GM18858 (cell line): ENCODE data around the gene SPN.
"Not testable (repeated sequence)": the region's sequence is repeated elsewhere in the genome, so short reads cannot be mapped to it uniquely, and the experiment has no call there.

ENCODE experiments used
- ATAC-seq: cut with Tn5 transposase; IDR thresholded peaks from one replicate; pipeline ENCODE4 v1.9.1; 2021; ENCODE audit not compliant: unreplicated experiment

The SPN gene

DNA sequence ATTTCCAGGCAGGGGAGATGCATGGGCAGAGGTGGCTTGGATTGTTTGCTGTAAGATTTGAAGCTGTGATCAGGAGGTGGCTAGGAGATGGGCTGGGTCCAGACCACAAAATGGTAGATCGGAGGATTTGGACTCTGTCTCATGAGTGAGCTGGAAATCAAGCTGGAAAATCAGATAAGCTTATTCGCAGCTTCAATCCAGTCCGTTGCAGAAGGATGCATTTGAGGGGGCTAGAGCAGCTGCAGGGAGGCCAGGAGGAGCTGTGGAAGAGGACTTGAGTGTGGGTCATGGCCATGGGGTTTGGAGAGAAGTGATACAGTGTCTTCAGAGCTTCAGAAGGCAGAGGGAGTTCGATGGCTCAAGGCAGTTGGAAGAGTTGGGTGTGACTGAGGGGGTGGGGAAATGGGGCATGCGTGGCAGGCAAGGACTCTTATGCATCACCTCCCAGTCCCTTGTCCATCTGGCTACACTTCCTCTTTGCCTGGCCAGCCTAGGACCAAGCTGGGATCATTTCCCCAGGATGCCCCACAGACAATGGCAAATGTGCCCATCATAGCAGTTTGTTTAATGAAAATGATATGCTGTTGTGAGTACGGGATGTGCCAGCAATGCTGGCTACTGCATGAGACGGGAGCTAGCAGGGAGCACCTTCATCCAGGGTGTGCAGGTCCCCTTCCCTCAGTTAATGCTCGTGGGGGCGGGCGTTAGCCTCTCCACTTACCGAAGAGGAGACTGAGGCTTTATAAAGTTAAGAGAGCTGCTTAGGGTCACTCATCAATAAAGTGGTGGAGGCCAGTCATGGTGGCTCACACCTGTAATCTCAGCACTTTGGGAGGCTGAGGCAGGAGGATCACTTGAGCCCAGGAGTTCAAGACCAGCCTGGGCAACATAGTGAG is 36.5 kb downstream of the SPN start:
- ATAC-seq: no peak

DNA sequence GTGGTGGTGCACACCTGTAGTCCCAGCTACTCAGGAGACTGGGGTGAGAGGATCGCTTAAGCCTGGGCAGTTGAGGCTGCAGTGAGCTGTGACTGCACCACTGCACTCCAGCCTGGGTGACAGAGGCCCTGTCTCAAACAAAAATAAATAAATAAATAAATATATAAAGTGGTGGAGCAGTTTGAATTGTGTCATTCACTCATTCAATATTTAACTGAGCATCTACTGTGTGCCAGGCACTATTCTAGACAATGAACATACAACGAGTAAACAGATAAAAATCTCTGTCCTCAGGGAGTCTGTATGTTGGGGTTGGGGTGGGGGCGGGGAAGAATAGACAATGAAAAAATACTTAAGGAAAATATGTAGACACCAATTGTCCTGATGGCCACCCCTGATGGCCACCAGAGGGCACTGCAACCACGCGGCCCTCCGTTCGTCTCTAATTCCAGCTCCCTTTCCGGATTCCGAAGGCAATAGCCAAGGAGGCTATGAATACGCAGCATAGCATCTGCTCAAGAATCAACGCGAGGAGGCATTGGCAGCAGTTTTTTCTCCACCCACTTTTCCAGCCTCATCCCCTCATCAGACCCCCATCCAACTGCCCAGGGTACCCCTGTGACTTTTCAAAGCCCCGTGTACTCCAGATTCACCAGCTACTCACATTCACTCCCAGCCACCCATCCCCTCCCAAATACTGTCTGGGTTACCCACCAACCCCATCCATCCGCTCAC is 37.4 kb downstream of the SPN start:
- ATAC-seq: no peak

DNA sequence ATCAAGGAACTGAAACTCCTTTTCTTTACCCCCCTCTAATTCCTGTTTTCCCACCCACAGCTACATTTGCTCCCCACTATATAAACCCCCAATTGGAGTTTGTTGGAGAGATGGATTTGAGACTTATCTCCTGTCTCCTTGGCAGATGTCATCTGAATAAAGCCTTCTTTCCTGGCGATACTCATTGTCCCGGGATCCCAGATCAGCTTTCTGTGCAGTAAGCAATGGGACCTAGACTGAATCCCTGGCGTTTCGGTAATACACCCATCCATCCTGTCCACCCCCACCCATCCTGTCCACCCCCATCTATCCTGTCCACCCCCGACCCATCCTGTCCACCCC is 38.1 kb downstream of the SPN start:
- ATAC-seq: no peak

DNA sequence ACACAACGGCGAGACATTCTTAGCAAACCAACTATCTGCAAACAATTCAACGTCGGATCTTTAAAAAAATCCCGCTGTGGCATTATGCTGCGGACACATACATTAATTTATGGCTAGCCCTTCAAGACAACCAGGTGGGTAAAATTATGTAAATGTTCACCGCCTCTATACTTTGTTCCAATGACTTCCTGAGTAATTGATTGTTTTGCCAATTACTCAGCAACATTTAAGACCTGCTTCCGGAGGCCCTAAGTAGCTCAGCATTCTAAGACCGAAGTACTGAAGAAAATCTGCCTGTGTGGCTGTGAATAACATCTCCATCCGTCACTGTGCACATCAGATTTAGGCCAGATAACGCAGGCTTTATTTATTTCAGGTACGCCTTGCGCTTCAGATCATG is 39.2 kb downstream of the SPN start:
- no peak for ATAC-seq

DNA sequence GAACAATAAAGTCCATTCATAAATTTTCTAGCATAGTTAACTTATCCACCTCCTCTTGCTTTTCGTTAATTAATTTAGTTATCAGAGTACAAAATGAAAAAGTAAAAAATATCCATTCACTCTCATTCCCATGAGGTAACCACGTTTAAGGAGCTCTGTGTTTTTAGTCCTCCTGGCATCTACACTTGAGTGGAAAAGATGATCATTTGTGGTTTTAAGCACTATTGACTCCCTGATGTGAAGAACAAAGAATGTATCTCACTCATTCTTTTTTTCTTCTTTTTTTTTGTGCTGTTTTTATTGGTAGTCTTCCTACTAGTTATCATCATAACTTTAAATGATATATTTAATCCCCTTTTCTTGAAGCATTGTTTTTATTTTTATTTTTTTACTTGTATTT is 42.0 kb downstream of the SPN start:
- no peak for ATAC-seq

DNA sequence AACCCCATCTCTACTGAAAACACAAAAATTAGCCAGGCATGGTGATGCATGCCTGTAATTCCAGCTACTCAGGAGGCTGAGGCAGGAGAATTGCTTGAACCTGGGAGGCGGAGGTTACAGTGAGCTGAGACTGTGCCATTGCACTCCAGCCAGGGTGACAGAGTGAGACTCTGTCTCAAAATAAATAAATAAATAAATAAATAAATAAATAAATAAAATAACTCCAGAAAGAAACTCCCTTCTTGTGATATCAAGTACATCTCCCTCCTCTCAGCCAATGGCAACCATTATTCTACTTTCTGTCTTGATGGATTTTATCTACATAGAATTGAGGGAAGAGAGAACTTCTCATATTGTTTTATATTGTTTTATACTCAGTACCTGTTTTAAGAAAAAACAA is 44.1 kb downstream of the SPN start:
- ATAC-seq: not testable (repeated sequence)

DNA sequence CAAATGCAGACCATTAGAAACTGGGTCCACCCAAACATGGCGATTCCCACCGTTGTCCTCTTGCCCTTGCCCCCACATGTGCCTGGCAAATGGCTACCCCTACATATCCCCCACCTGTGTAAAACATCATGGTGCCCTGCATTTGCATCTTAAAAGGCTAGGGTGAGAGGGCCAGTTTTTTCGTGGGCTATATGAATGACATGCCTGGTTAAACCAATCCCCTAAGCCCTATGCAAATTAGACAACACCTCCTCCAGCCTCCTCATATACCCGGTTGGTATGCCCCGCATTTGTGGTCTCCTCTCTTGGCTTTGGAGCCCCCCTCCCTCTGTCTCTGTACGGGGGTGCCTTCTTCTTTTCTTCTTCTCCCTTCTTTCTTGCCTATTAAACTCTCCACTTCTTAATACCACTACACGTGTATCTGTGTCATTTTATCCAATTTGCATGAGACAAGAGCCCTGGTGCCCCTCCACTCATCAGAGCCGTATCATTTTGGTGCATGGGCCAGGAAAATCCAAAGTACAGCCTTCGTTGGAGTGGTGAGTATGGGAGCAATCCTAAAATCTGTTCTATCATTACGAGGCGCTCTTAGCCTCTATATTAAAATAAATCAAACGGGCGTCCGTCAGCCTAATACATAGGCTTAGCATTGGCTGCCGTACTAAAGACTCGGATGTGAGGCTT is 46.0 kb downstream of the SPN start:
- ATAC-seq: no peak

DNA sequence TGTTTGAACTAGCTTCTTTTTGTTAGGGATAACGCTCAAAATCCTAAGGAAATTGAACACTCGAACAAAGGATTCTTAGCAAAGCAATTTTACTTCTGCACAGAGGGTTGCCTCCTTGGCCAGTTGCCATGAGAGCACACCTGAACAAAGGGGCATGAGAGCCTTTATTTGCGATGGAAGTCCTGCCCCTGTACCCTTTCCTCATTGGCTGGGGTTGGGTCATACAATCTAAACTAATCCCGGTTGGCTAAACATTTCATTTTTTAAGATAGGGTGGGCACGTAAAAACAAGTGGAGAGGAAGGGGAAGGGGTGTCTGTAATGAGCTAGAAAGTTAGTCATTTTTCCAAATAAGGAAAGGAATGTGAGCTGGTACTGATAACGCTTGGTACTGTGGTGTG is 46.6 kb downstream of the SPN start:
- ATAC-seq: not testable (repeated sequence)

DNA sequence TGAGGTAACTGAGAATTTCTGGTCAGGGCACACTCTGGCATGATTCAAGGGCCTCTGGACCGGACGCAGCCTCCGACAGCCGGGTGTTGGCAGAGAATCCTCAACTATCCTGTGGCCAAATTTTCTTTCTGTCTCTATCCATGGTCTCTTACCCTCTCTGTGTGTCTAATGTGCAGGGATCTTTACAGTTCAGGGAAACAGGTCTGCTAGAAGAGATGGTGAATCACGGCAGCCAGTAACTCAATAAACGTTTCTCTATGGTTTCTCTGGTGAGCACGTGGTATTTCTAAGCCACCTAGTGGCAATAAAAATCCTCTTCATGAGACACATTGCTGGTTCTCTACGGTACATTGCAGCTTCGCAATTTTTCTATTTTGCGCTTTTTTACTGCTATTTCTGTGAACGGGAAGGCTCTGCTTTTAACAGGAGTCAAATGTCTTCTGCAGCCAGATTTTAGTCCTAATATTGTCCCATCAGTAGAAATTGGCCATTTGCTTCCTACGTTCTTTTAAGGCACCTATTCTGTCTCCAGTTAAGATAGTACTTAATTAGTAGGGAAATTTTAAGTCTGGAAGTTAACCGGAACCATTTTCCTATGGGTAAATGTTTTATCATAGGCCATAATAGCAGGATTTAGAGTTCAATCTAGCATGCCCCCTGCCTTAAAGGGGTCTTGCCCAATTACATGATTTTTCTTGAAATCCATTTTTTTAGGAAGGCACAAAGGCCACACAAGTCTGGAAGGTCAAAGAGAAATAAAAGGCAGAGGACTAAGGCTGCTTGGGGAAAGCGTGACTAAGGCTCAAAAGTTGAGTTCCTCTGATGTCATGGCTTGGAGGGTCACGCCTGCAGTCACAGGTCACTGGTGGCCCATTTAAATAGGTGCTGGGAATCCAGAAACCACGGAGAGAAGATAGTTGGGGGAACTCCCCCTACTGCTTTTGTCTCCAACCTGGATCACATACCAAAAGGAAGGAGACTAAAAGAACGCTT is 47.5 kb downstream of the SPN start:
- ATAC-seq: no peak

DNA sequence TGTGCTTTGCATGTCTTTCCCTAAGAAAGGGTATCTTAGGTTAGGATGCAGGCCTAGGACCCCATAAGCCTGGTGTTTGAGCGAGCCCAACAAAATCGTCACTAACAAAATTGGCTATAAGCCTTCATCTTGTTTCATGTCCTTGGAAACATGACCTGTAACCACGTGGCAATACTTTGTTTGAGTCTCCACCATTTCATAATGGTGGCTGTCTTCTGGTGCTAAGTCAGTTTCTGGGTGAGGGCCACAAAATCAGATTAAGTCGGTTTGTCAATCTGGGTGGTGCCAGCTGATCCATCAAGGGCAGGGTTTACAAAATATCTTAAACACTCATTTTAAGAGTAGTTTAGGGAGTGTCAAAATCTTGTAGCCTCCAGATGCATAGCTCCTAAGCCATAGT is 49.8 kb downstream of the SPN start:
- ATAC-seq: no peak

DNA sequence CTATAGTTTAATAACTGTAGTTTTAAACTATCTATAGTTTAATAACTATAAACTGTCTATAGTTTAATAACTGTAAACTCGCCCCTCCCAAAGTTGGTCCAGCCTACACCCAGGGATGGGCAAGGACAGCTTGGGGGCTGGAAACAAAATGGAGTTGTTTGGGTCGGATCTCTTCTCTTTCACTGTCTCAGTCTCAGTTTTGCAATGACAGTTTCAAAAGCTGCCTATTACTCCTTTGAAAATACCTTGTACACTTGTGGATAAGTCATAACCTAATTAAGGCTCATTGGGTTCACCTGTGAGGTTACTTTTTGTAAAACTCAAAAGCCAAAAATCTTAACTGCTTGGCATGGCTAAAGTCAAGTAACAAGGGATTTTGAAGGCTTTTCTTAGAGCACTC is 51.3 kb downstream of the SPN start:
- ATAC-seq: no peak

DNA sequence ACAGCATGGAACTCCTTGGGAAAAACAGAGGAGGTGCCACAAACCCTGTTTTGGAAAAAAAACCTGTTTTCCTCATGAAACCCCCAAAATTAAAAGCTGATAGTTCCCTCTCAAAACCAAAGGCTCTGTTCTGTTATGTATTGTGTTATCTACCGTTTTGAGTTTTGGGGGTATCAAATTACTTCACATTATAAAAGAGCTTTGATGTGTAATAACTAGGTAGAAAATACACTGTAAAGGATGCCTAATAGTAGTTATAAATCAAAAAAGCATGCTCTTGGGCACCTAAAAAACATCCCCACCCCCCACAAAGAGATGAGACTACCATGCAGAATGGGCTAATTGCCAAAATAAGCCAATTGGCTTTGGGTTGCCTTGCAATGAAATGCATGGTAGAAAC is 51.9 kb downstream of the SPN start:
- no peak for ATAC-seq

DNA sequence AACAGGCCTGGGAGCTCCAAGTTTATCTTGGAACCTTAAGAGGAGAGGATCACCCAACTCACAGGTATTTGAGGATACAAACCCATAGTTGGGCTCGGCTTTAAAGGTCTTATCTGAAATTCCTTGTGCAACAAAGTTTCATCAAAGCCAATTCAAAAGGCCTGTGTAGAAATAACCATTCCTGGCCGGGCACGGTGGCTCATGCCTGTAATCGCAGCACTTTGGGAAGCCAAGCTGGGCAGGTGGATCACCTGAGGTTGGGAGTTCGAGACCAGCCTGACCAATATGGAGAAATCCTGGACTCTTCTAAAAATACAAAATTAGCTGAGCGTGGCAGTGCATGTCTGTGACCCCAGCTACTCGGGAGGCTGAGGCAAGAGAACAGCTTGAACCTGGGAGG is 54.1 kb downstream of the SPN start:
- ATAC-seq: no peak

DNA sequence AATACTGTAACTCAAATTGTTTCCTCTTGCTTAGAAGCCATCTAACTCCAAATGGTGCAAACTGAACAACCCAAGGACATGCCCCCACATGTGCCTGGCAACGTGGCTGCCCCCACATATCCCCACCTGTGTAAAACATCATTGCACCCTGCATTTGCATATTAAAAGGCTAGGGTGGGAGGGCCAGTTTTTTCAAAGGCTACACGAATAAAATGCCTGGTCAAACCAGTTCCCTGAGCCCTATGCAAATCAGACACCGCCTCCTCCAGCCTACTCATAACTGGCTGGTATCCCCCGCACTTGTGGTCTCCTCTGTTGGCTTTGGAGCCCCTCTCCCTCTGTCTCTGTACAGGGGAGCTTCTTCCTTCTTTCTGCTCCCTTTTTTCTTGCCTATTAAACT is 56.0 kb downstream of the SPN start:
- no peak for ATAC-seq
